Stimulated activated CD4-positive, alpha-beta T cell treated with anti-CD3 and anti-CD28 coated beads, Interleukin-15, amount 100 ng/mL, for 48 hours (primary cell): ENCODE data around the gene SIGLEC6.

Experiments
- DNase-seq, 2 donors: peaks; one replicate each; pipeline ENCODE4 v3.0.0-alpha.2; 2020; ENCODE audit warnings: low read depth in 2 of 2

SIGLEC6 gene

GRCh38 chr19:51476164-51476563 lies 55.3 kb downstream of the SIGLEC6 start:
- DNase-seq: no peak

DNA sequence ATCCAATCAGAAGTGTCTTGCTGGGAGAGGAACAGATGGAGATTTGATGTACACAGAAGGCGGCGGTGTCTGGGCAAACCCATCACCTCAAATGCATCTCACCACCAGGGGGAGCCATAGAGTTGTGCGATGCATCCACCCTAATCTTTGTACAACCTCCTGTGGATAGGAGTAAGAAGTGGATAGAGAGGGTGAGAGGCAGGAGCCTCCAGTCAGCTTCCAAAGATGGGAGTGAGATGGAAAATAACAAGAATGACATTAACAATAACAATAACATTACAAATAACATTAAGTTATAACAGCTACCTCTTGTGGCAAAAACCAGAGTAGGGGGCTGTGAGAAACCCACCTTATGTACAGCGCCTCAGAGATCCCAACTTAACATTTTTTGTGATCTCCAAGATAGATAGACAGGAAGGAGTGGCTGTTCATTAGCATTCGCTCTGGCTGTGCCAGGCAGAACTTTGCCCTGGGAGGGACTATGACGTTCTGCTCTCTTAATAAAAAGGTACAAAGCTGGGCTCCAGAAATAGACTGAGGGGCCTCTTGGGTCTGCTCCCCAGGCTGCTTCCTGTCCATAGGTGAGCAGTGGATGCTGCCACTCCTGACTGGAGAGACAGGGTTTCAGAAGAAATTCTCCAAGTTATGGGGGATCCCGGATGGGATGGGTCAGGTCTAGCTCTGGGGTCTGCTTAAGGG lies 58.3 kb downstream of the SIGLEC6 start:
- peak; percentile 75 to 89 for DNase-seq

GRCh38 chr19:51472607-51473006 lies 58.9 kb downstream of the SIGLEC6 start:
- DNase-seq: no peak

DNA sequence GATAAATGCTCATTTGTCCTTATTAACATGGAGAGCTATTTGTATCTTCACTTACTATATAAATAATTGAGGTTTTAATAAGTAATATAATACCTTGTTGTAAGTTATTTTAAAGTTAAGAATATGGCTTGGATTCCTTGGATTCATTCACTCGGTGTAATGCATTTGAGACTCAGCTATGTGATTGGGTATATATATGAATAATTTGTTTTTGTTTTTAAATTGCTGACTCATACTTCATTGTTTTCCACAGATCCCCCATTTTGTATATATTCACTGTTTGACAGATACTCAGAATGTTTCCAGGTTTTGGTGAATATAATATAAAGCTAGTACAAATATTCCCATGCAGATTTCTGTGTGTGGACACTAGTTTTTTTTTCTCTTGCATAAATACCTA lies 59.9 kb downstream of the SIGLEC6 start:
- no peak for DNase-seq

GRCh38 chr19:51470966-51471365 lies 60.5 kb downstream of the SIGLEC6 start:
- no peak for DNase-seq

GRCh38 chr19:51469629-51470028 lies 61.8 kb downstream of the SIGLEC6 start:
- no peak for DNase-seq

GRCh38 chr19:51469162-51469561 lies 62.3 kb downstream of the SIGLEC6 start:
- DNase-seq: no peak

- DNase-seq: no peak
Observed at GRCh38 chr19:51468545-51468920, 62.9 kb downstream of the SIGLEC6 start.

DNA sequence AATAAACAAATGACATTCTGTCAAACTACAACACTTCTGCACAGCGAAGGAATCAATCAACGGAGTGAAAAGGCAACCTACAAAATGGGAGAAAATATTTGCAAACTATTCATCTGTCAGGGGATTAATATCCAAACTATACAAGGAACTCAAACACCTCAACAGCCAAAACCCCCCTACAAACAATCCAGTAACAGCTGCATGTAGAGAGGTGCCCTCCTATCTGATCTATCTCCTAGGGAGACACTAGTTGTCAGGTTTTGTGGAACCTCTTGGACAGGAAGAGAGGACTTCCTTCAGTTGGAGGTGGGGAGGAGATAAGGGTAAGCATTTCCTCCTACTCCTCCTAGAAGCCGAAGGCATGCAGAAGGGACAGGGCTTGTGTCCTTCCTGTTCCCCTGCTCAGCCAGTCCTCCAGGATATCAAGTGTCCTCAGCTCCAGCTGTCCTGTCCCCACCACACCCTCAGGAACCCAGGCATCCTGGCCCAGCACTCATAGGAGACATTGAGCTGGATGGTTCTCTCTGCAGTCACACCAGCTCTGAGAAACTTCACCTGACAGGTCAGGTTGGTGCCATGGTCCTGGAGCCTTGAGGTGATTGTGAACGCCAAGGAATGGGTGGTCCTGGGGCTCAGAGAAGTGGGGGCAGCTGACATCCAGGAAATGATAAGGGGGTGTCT lies 63.5 kb downstream of the SIGLEC6 start:
- DNase-seq: no peak
